IPS DF 6.9 (cell line): ENCODE data around the gene TMEM185B.

Experiments used
- DNase-seq: peaks from one replicate; pipeline ENCODE4 v3.0.0-alpha.2; 2013; ENCODE audit warnings: low read depth, low spot score
- H3K27ac ChIP-seq: one replicate; pipeline ENCODE4 v1.5.1; 2013; ENCODE audit warnings: low read length, control low read depth
- H3K27me3 ChIP-seq: 2 replicates; pipeline ENCODE4 v1.6.1; 2013; ENCODE audit warnings: mild to moderate bottlenecking, low read length; ENCODE audit not compliant: control insufficient read depth, insufficient read depth
- H3K36me3 ChIP-seq: 2 replicates; pipeline ENCODE4 v1.6.1; 2013; ENCODE audit warnings: low read length; ENCODE audit not compliant: control insufficient read depth, insufficient read depth
- H3K4me1 ChIP-seq: 2 replicates; pipeline ENCODE4 v1.6.1; 2013; ENCODE audit warnings: low read length; ENCODE audit not compliant: control insufficient read depth, insufficient read depth
- H3K4me3 ChIP-seq: 2 replicates; pipeline ENCODE4 v1.5.1; 2013; ENCODE audit warnings: mild to moderate bottlenecking, low read length
- H3K9me3 ChIP-seq: 2 replicates; pipeline ENCODE4 v1.6.1; 2013; ENCODE audit warnings: low read length, inconsistent platforms; ENCODE audit not compliant: control insufficient read depth, insufficient read depth
- WGBS: extraction: QIAGEN DNeasy Blood & Tissue Kit; methylation state at CpG from one replicate; pipeline ENCODE4 v1.1.7; 2013; ENCODE audit warnings: mixed read lengths, missing lambda C conversion rate; ENCODE audit not compliant: insufficient read length, insufficient coverage; 5-methylcytosine and 5-hydroxymethylcytosine counted together

TMEM185B gene

GRCh38 chr2:120251880-120252224, 28.7 kb upstream of the TMEM185B start:
- Histone ChIP-seq H3K4me1 (0 out of 2 replicates have a peak, but pooled peaks cover 2% of the 10 kb centered on the region), H3K27me3 (peaks cover 10% of the 10 kb centered on the region; the same call in 1 of the 2 replicates), H3K27ac (no peak overlapping the region), H3K4me3 (peak overlapping the region; percentile 89; the same call in 1 of the 2 replicates), H3K9me3 (no peaks in the 10 kb centered on the region), H3K36me3 (no peaks in the 10 kb centered on the region)
- WGBS = no CpG with 5 or more reads among the region's 6 CpGs
- DNase-seq = no peak

GRCh38 chr2:120251078-120251477, 27.9 kb upstream of the TMEM185B start:
- WGBS = no CpG with 5 or more reads among the region's 3 CpGs
- no peaks in the 10 kb centered on the region for H3K36me3 ChIP-seq
- H3K27ac ChIP-seq = no peak overlapping the region
- no peak overlapping the region for H3K4me3 ChIP-seq
- H3K9me3 ChIP-seq = no peaks in the 10 kb centered on the region
- H3K27me3 ChIP-seq = peaks cover 10% of the 10 kb centered on the region; the same call in 1 of the 2 replicates
- no peak for DNase-seq
- peaks cover 7% of the 10 kb centered on the region for H3K4me1 ChIP-seq

- no peak overlapping the region for H3K27ac ChIP-seq
- no peak for DNase-seq
- H3K4me3 ChIP-seq = no peak overlapping the region
- H3K27me3 ChIP-seq = peaks cover 10% of the 10 kb centered on the region; the same call in 1 of the 2 replicates
- peaks cover 9% of the 10 kb centered on the region for H3K4me1 ChIP-seq
- WGBS = no CpG with 5 or more reads among the region's 4 CpGs
- no peaks in the 10 kb centered on the region for H3K36me3 ChIP-seq
- no peaks in the 10 kb centered on the region for H3K9me3 ChIP-seq
Observed at GRCh38 chr2:120250640-120251039, 27.4 kb upstream of the TMEM185B start.

GRCh38 chr2:120247851-120248250, 24.7 kb upstream of the TMEM185B start:
- WGBS = no CpG with 5 or more reads among the region's 6 CpGs
- H3K4me3 ChIP-seq = no peak overlapping the region

GRCh38 chr2:120246546-120247300, 23.5 kb upstream of the TMEM185B start:
- Histone ChIP-seq H3K27ac (no peak overlapping the region), H3K4me1 (peaks cover 11% of the 10 kb centered on the region), H3K36me3 (no peaks in the 10 kb centered on the region), H3K27me3 (peaks cover 5% of the 10 kb centered on the region; the same call in 1 of the 2 replicates), H3K4me3 (no peak overlapping the region), H3K9me3 (no peaks in the 10 kb centered on the region)
- DNase-seq = no peak
- WGBS = no CpG with 5 or more reads among the region's 20 CpGs

More at GRCh38 chr2:120247851-120248250, 24.7 kb upstream of the TMEM185B start:
- Histone ChIP-seq H3K9me3 (no peaks in the 10 kb centered on the region), H3K27me3 (peaks cover 5% of the 10 kb centered on the region; the same call in 1 of the 2 replicates), H3K36me3 (no peaks in the 10 kb centered on the region), H3K4me1 (peaks cover 11% of the 10 kb centered on the region), H3K27ac (no peak overlapping the region)
- no peak for DNase-seq

- H3K36me3 ChIP-seq = no peaks in the 10 kb centered on the region
- H3K27me3 ChIP-seq = no peaks in the 10 kb centered on the region; the same call in 1 of the 2 replicates
- no peak for DNase-seq
- H3K27ac ChIP-seq = no peak overlapping the region
- peaks cover 11% of the 10 kb centered on the region for H3K4me1 ChIP-seq
- no peaks in the 10 kb centered on the region for H3K9me3 ChIP-seq
- WGBS = no CpG with 5 or more reads among the region's 15 CpGs
- H3K4me3 ChIP-seq = no peak overlapping the region
Observed at GRCh38 chr2:120245520-120246332, 22.5 kb upstream of the TMEM185B start.

GRCh38 chr2:120244656-120245519, 21.7 kb upstream of the TMEM185B start:
- H3K4me1 ChIP-seq = peaks cover 11% of the 10 kb centered on the region
- no CpG with 5 or more reads among the region's 12 CpGs for WGBS
- no peak overlapping the region for H3K27ac ChIP-seq
- H3K27me3 ChIP-seq = no peaks in the 10 kb centered on the region
- DNase-seq = no peak
- H3K9me3 ChIP-seq = no peaks in the 10 kb centered on the region
- no peak overlapping the region for H3K4me3 ChIP-seq
- no peaks in the 10 kb centered on the region for H3K36me3 ChIP-seq

- H3K36me3 ChIP-seq = no peaks in the 10 kb centered on the region
- H3K4me3 ChIP-seq = no peak overlapping the region
- H3K27ac ChIP-seq = no peak overlapping the region
- peaks cover 13% of the 10 kb centered on the region for H3K4me1 ChIP-seq
- WGBS = no CpG with 5 or more reads among the region's 9 CpGs
- no peak for DNase-seq
- no peaks in the 10 kb centered on the region for H3K9me3 ChIP-seq
- H3K27me3 ChIP-seq = no peaks in the 10 kb centered on the region
Observed at GRCh38 chr2:120243875-120244553, 20.8 kb upstream of the TMEM185B start.

GRCh38 chr2:120243211-120243610, 20.0 kb upstream of the TMEM185B start:
- Histone ChIP-seq H3K27ac (no peak overlapping the region), H3K4me1 (peaks cover 13% of the 10 kb centered on the region), H3K9me3 (no peaks in the 10 kb centered on the region), H3K4me3 (no peak overlapping the region), H3K27me3 (no peaks in the 10 kb centered on the region), H3K36me3 (no peaks in the 10 kb centered on the region)
- no CpG with 5 or more reads among the region's 3 CpGs for WGBS
- no peak for DNase-seq
